T-helper 1 cell treated with Interleukin-12 subunit alpha and Interleukin-12 subunit beta and Interleukin-4 antibody, amounts not matched to agents 30 ng/mL and 1 ng/mL, for 36 hours (primary cell): Measurements from ENCODE around the gene DEGS2. TPM values are rescaled to one million over a fixed set of nuclear protein-coding genes. Genes with fewer than 3 reads are reported as not detected.

ENCODE experiments used
- intact Hi-C: fragments of 100-400 bp; cut with micrococcal nuclease; formaldehyde crosslinking; loops from one replicate; pipeline ENCODE4 v1.15.1; 2024
- total RNA-seq: library from RNA; stranded (reverse); gene quantifications from 2 replicates; pipeline ENCODE4 v1.2.3, GENCODE V29; 2022

The DEGS2 gene
- total RNA-seq, 1 donor from 2014 or later, result not detected

DNA sequence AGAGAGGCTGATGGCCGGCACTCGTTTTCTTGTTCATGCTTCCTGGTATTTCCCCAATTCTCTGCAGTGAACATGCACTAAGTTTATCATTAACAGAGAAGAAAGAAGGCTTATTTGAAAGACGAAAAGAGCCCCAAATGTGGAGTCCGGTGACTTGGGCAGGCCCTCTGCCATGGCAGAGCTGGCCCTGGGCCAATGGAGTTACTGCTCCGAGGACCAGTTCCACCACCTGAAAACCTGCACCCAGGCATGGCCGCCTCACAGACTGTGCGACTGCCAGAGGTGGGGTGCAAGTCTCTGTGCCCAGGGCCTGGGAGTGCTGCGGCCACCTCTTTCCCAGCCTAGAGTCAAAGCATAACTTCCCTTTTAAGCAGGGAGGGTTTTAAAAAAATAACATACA lies 24.9 kb downstream of the DEGS2 start:
- intact Hi-C loops, result no loop called here

DNA sequence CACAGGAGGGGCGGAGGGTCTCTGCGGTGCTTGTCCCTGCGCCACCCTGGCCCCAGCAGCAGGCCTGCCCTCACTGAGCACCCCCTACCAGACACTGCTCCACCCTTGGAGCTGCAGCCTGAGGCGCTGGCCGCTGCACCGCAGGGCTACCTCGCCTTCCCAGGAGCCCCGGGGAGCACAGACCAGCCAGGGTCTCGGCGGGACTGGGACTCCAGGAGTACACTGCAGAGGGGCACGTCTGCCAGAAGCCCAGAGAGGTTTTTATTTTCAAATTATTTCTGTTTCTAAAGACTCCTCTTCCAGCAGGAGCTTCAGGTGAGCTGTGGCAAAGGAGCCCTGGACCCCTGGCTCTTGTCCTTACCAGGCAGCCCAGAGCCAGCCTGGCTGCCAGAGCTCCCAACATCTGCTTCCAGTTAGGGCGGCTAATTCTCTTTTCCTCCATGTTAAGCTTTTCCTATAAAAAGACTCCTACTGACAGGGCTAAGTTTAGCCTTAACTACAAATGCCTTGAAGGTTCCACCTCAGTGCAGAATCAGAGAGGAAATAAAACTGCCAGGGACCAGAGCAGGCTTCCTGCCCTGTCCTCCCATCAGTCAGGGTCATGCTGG lies 26.4 kb downstream of the DEGS2 start:
- intact Hi-C loops, result no loop called here

DNA sequence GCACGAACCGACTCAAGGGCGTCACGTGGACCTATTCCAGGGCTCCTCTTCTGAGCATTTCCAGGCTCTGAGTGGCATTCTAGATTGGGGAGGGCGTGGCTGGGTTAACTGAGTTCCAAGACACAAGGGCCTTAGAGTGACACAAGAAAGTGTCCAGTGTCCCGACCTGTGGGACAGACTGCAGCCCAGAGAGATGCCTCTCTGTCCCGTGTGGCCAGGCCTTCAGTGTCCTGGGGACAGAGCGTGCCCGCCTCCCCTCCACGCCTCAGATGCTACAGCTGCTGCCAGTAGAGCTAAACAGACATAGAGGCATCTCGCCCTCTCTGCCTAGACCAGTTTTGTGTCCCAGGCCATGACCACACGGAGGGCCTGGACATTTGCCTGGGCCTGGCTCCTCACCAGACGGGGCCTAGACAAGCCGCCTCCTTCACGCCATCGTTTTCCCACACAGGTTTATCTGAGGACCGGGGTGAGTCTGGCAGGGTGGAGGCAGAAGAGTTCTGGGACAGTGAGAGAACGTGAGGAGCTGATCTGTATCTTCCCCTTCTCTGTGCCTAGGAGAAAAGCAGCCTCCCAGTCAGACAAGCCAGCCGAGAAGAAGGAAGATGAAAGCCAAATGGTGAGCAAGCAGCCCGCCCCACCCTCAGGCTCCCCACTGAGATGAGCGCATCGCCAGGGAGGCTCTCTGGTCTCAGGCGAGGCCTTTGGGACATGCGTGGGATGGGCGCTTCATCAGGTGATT lies 27.1 kb downstream of the DEGS2 start:
- intact Hi-C loops, result no loop called here

DNA sequence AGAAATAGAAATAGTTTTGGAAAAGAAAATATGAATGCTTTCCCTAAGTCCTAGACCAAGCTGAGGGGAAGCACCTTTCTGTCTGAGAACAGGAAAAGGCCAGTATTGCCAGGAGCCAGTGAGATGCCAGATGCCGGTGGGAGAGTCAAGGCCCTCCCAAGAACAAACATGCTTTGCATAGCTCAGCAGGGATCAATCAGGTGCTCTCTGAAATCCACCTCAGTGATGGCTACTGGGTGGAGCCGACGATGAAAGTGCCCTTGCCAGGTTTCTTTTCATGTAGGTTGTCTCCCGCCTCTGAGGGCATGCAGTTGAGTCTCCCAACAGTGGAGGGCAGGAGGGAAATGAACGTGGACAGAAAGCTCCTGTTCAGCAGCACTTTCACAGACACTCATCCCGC lies 28.3 kb downstream of the DEGS2 start:
- intact Hi-C loops, result no loop called here

DNA sequence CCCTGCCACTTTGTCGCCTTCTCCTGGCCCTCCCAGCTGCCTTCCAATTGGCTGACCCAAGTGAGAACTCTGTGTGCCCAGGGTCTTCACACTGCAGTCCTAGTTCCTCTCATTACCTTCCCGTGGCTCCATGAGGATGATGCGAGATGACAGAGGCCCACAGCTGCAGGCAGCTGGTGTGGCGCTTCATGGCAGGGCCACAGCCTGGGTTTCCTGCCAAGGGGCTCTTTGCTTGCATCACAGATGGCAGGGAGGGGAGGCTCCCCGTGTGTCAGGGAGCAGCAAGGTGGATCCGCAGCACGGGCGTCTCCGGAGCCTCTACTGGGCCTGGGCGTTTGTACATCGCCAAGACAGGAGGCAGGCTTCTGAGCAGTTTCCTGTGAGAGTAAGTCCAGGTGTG lies 28.9 kb downstream of the DEGS2 start:
- intact Hi-C loops, result no loop called here

DNA sequence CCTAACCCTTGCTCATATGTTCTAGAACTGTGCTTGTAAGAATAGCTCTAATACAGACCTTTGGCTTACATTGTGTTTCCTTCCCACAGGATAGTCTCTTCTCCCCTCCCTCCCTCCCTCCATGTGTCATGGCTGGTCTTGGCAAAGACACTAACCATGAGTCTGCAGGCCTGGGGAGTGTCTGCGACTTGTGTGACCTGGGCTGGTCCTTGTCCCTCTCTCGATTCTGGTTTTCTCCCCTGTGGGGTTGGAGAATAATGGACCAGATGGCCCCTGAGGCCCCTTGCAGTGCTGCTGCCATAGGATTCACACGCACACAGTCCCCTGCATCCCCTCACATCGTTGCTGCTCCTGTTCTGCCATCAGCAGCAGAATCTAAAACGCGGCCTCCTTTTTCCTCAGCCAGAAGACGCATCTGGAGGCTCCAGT lies 30.3 kb downstream of the DEGS2 start:
- intact Hi-C loops, result no loop called here

DNA sequence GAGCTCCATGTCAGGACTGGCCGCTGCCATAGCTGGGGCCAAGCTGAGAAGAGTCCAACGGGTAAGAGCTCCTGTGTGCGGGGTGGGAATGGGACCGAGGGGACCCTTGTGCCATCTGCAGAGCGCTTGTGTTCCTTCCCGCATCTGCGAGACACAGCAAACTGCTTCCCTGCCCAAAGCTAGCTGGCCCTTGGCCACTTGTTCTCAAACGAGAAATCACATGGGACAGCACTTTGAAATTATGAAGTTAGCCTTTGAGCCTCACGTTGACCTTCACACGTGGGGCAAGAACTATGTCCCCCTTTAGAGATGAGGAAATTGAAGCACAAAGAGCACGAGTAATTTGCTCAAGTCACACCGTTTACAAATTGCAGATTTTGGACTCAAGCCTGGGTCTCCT lies 30.8 kb downstream of the DEGS2 start:
- intact Hi-C loops, result no loop called here

DNA sequence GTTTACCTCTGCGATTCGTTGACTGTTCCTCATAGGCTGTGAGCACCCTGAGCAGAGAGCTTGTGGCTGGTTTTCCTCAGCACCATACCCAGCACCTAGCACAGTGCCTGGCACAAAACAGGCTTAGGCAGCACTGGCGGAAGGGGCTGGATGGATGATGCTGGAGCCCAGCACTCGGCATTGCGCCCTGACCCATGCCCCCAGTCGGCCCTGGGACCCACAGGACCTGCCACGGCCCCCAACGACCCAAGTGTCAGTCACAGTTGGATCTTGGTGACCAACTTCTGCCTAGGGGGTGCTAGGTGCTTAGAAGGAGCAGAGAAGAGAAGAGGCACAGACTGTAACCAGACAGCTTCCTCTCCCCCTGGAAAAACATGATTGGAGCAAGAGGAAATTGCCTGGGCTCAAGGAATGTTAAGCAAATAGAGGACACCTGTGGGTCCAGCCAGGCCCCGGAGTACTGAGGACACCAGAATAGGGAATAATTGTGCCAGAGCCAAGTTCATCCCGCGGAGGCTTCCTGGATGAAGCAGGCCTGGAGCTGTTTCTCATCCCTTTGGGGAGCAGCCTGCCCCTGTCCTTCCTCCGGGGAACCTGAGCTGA lies 31.5 kb downstream of the DEGS2 start:
- intact Hi-C loops, result no loop called here

DNA sequence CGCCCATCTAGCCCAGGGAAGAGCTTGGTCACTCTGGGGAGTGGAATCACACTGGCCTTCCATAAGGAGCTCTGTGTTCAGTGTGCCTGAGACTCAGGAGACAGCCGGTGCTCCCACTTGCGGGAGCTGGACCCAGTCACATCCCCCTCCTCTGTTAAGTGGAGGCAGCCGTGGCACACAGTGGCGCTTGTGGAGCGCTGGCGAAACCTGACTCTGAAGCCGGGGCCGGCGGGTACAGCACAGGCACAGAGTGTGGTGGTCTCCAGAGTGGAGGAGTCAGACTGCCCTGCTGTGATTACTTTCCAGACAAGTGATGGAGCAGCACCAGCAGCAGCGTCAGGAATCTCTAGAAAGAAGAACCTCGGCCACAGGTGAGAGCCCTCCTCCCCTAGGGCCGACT lies 33.0 kb downstream of the DEGS2 start:
- intact Hi-C loops, result no loop called here

DNA sequence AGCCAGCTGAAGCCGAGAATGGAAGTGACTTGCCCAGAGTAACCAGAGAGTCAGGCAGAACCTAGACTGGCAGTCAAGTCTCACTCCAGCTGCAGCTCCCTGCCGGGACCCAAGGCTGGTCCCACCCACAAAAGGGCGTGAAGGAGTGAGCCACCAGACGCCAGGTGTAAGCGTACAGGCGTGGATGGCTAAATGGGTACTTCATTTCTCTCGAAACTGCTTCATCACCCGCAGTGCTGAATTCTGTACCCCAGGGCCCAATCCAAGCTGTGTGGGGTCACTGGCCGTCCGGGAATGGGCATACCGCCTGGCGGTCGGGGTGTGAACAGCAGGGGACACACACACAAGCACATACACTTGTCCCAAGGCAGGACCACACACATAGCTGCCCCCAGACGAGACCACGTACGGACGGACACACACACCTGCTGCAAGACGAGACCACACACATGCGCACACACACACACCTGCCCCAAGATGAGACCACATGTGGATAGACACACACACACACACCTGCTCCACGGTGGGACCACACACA lies 34.8 kb downstream of the DEGS2 start:
- intact Hi-C loops, result no loop called here

DNA sequence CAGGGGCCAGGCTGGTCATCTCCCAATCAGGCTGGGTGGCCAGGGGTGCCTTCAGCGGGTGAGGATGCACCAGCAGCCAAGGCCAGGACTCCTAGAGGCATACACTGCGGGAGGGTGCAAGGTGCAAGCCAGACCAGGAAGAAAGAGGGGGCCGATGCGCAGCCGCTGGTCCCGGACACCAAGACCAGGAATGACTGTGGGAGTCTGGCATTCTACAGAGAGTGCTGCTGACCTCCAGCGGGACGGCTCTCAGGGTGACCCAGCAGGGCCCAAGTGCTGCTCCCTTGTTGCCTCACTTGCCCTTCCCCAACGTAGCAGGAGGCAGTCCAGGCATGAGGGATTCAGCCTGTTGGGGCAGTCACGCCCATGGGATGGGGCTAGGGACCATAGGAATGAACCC lies 35.8 kb downstream of the DEGS2 start:
- intact Hi-C loops, result no loop called here

DNA sequence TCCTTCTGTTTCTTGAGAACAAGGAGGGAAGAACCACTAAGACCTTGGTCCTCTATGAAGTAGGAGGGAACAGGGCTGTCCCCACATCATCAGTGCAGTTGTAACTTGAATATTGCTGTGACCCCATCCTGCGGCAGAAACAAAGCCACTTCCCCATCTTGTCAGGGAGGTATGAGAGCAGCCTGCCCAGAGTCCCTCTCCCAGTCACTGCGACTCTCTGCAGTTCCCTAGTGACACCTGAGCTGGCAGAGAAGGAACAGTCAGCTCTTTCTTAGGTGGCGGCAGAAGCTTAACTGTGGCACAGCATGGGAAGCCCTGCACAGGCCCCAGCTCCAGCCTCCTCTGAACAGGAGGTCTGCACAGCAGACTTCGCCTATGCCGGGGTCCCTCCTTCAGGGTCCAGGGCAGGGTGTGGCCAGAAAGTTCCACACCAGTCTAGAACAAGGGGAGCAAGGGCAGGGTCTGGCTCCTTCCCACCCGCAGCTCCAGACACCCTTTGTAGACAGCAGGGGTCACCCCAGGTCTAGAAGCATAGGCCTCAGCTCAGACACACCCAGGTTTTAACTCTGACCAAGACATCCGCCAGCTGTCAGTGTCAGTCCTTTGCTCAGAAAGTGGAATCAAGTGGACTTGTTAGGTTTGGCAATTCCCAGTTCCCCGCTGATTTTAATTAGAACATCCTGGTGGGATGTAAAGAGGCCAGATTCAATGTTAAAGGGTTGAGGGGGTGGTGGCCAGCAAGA lies 36.8 kb downstream of the DEGS2 start:
- intact Hi-C loops, result no loop called here

DNA sequence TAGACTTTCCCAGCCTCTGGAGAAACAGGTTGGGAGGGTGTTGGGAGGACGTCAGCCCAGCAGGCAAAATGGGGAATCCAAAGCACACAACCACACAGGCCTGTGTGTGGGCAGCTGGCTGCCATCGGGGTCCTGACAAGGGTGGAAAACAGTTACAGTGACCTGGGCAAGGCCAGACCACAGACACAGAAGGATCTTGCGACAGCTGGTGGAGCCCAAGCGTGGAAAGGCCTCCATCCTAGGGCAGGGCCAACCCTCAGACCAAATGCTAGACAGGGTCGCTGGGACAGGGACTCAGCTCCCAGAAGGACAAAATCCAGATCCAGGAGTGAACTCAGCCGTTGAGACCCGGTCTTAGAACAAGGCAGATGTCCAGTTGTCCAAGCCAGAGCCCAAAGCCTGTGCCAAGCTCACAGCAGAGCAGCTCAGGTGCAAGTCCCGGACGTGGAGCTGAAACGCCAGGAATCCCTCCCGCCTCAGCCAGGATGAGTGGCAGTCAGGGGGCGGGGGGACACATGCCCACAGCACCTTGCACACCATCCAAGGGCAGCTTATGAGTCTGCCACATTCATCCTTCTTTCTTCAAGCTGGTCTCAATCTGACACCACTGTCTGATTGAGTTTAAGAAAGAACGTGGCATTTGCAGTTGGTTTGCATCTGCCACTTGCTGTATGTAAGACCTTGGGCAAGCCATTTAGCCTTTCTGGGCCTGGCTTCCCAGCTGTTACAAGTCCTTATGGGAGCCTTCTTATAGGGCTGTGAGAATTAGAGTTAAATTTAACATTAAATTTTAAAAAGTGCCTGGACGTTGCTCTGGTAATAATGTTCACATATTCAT lies 37.6 kb downstream of the DEGS2 start:
- intact Hi-C loops, result no loop called here

DNA sequence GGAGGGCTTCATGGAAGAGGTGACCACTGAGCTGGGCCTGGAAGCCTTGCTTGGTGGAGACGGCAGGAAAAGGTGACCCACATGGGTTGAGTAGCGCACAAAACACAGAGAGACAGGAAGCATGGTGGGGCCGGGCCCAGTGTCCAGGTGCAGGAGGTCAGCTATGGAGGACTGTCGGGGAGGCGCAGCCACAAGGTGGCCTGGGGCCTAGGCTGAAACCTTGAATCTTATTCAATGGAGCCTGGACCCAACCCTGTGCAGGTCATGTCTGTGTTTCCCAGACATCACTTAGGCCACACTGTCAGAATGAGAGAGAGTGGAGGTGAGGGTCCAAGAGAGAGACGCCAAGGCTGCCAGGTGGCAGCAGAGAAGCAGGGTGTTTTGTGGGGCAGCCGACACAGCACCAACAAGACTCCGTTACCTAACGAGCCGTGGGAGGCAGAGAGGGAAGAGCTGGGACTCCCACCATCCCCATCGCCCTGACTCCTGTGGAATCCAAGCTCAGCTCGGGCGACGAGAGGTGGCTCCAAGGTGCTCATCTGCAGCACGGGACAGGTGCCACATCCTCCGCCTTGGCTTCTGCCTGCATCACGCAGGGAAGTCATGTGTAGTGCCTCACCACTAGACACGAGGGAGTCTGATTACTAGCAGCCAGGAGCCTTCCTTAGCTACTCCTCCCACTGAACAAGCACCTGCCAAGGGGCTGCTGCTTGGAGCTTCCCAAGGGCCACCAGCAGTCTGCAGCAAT lies 38.7 kb downstream of the DEGS2 start:
- intact Hi-C loops, result no loop called here

DNA sequence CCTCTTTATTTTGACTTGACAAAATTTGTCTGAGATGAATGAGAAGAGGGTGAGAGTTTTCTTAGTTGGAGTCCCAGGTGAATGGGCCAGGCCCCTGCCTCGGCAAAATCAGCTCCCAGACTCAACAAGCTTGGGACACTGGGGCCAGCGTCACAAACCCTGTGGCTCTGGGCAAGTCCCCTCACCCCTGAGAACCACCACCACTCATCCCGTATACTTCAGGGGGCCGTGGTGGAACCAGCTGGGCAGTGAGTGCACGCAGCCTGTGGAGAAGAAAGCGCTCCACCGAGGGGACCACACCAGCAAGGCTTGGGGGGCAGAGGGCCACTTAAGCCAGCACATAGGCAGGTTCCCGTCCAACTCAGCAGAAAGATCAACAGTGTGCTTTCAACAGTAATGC lies 40.2 kb downstream of the DEGS2 start:
- intact Hi-C loops, result no loop called here

DNA sequence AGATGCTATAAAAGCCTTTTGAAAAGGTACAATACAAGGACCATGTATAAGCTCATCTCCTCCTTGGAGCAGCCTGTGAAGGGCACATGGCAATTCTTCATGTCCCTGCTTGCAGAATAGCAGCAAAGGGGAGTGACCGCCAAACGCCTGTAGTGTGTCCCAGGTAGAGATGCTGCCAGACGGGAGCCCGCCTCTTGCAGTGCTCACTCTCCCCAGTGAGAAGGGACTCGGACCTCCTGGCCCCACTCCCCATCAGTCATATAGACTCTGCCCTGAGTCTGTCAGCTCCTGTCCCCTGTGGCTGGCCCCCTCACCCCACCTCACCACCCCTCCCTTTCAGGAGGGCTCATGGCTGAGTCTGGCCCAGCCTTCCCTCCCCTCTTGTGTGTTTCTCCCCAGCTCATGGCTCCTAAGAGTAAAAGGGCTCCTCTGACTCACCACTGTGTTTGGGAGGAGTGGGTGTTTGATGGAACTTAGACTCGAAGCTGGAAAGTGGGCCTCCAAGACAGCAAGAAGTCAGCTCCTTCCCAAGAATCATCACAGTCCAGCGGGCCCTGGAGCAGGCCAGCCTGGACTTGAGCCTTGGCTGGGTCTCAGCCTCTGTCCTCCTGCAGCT lies 40.9 kb downstream of the DEGS2 start:
- intact Hi-C loops, result no loop called here

DNA sequence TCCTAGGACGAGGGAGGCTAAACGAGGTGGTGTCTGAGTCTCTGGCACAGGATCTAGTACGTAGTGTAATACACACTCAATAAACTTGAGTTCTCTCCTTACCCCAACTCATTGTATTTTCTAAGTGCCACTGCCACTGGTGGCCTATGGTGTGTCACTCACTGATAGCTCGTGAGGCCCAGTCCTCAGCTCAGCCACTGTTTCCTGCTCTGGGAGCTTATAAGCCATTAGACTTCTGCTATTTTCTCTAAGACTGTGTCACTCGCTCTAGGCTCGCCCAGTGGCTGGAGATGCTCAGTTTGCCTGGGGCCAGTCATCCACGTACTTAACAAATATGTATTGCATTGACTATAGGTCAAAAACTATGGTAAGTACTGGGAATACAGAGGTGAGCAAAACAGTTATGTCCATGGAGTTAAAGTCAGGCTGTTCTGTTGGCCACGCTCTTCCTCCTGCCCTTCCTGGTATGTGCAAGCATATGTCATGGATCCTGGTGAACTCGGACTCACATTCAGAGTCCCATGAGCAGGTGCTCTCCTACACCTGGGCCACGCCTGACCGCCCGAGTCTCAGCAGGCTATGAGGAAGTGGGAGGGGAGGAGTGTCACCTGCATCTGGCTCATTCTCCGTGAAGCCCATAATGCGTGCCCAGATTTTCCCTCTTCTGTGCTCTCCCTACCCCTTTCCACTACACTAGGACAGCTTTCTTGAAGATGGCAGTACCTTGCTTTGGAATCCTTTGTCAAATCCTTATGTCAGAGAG lies 41.6 kb downstream of the DEGS2 start:
- intact Hi-C loops, result no loop called here

DNA sequence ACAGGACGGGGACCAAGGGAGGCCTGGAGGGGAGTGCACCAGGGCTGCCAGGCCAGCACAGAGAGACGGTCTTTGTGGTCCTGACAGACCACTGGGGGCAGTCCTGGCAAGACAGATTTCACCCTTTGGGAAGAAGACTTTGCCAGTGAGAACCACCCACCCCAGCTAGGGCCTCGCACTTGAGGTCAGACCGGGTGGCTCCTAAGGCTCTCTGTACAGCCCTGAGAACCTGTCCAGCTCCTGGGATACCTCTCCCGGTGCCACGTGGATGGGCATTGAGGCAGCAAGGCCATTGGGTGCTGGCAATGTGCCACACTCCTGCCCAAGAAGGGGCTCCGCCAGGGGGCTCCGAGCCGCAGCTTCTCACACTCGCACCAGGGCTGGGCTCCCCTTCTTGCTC lies 42.4 kb downstream of the DEGS2 start:
- intact Hi-C loops, result no loop called here

DNA sequence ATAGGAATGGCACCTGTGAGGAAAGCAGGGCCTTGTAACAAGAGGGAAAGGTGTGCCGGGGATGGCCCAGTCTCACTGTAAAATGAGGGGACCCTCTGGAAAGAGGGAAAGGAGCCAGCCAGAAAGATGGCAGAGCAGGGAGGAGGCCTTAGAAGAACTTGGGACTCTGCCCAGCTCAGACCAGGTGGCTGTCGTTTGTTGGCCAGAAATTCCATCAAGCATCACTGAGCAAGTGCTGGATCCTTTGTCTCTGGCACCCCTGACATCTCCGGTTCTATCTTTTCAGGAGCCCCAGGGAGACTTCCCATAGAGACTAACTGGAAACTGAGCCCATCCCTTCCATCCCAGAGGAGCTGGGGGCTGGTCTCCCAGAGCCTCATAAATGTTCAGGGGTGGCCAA lies 43.3 kb downstream of the DEGS2 start:
- intact Hi-C loops, result no loop called here
